IMR-90 (cell line): ENCODE results near the gene SNIP1. TPM values are rescaled to one million over a fixed set of nuclear protein-coding genes. Genes with fewer than 3 reads are reported as not detected.

Experiments
- ATAC-seq: fragments of 200-7000 bp; cut with Tn5 transposase; 2 replicates; pipeline ENCODE4 v1.9.1; 2020; ENCODE audit warnings: low read depth, mild to moderate bottlenecking, moderate library complexity
- BruUV-seq: library from RNA; stranded (reverse); fragments of 400-500 nt; replicated peaks from 2 replicates; lab custom pipeline; 2021; lab: Mats Ljungman, UMichigan
- CTCF ChIA-PET: fragments of 300-600 bp; formaldehyde crosslinking; extraction: SDS; loops from one replicate; lab custom pipeline; 2021; ENCODE audit warnings: antibody characterized with exemption; lab: Yijun Ruan, JAX
- POLR2A ChIA-PET: fragments of 300-600 bp; sonication (Branson Sonifier 250); formaldehyde crosslinking; loops from one replicate; lab custom pipeline; 2022; ENCODE audit warnings: antibody characterized with exemption; ENCODE audit not compliant: unreplicated experiment; lab: Charles Lee
- DNase-seq: peaks from one replicate; pipeline ENCODE4 v3.0.0; 2013
- H2AFZ ChIP-seq: replicated peaks from 2 replicates; pipeline ENCODE3; 2013; ENCODE audit warnings: low read length, mild to moderate bottlenecking; ENCODE audit not compliant: poor library complexity
- H2AK5ac ChIP-seq: 2 replicates; pipeline ENCODE4 v1.6.1; 2013; ENCODE audit warnings: low read depth, low read length, inconsistent platforms
- H2AK9ac ChIP-seq: replicated peaks from 2 replicates; pipeline ENCODE3; 2013; ENCODE audit warnings: mild to moderate bottlenecking, low read depth, low read length, moderate library complexity; ENCODE audit not compliant: poor library complexity
- H2BK120ac ChIP-seq: 2 replicates; pipeline ENCODE4 v1.6.1; 2013; ENCODE audit warnings: low read depth, low read length, inconsistent platforms
- H2BK15ac ChIP-seq: 3 replicates; pipeline ENCODE4 v1.6.1; 2013; ENCODE audit warnings: low read depth, low read length, inconsistent platforms
- H2BK20ac ChIP-seq: 2 replicates; pipeline ENCODE4 v1.6.1; 2013; ENCODE audit warnings: low read depth, mild to moderate bottlenecking, inconsistent platforms, low read length, moderate library complexity
- H2BK5ac ChIP-seq: 2 replicates; pipeline ENCODE4 v1.6.1; 2013; ENCODE audit warnings: mild to moderate bottlenecking, low read depth, low read length, inconsistent platforms; ENCODE audit not compliant: poor library complexity, severe bottlenecking
- H3K14ac ChIP-seq: replicated peaks from 2 replicates; pipeline ENCODE4 v1.6.1; 2013; ENCODE audit warnings: low read depth, low read length, inconsistent platforms
- H3K18ac ChIP-seq: 2 replicates; pipeline ENCODE4 v1.6.1; 2013; ENCODE audit warnings: low read depth, low read length, control low read depth
- H3K23ac ChIP-seq: 2 replicates; pipeline ENCODE4 v1.6.1; 2013; ENCODE audit warnings: low read depth, low read length, inconsistent platforms
- H3K27ac ChIP-seq: 2 replicates; pipeline ENCODE4 v1.5.1; 2013; ENCODE audit warnings: mild to moderate bottlenecking, control low read depth, low read length; ENCODE audit not compliant: insufficient read depth
- H3K27me3 ChIP-seq: 2 replicates; pipeline ENCODE4 v1.6.1; 2013; ENCODE audit warnings: low read length; ENCODE audit not compliant: control insufficient read depth, insufficient read depth
- H3K36me3 ChIP-seq: 2 replicates; pipeline ENCODE4 v1.6.1; 2013; ENCODE audit warnings: low read length, mixed read lengths; ENCODE audit not compliant: control insufficient read depth, insufficient read depth
- H3K4ac ChIP-seq: 2 replicates; pipeline ENCODE4 v1.6.1; 2013; ENCODE audit warnings: low read depth, low read length, inconsistent platforms
- H3K4me1 ChIP-seq: 2 replicates; pipeline ENCODE4 v1.6.1; 2013; ENCODE audit warnings: low read length, mixed read lengths; ENCODE audit not compliant: control insufficient read depth, insufficient read depth
- H3K4me2 ChIP-seq: 2 replicates; pipeline ENCODE4 v1.6.1; 2013; ENCODE audit warnings: low read depth, mild to moderate bottlenecking, control low read depth, low read length, moderate library complexity
- H3K4me3 ChIP-seq: 2 replicates; pipeline ENCODE4 v1.5.1; 2013; ENCODE audit warnings: low read depth, mild to moderate bottlenecking, control low read depth, low read length, moderate library complexity; ENCODE audit not compliant: insufficient read depth
- H3K56ac ChIP-seq: 2 replicates; pipeline ENCODE4 v1.6.1; 2013; ENCODE audit warnings: low read length, inconsistent platforms; ENCODE audit not compliant: insufficient read depth; ENCODE audit errors: extremely low read depth
- H3K79me1 ChIP-seq, 2 experiments: 2 replicates each; pipeline ENCODE4 v1.6.1; 2013; ENCODE audit warnings: low read length in 2 of 2, inconsistent platforms in 1 of 2, low read depth in 1 of 2
- H3K9ac ChIP-seq: 2 replicates; pipeline ENCODE4 v1.6.1; 2013; ENCODE audit warnings: low read depth, low read length, control low read depth
- H3K9me1 ChIP-seq: 2 replicates; pipeline ENCODE4 v1.6.1; 2013; ENCODE audit warnings: low read length, inconsistent platforms; ENCODE audit not compliant: insufficient read depth
- H3K9me3 ChIP-seq: 2 replicates; pipeline ENCODE4 v1.6.1; 2013; ENCODE audit warnings: low read length; ENCODE audit not compliant: control insufficient read depth, insufficient read depth
- H4K20me1 ChIP-seq: 2 replicates; pipeline ENCODE4 v1.6.1; 2013; ENCODE audit warnings: low read length, inconsistent platforms; ENCODE audit not compliant: insufficient read depth
- H4K5ac ChIP-seq: 2 replicates; pipeline ENCODE4 v1.6.1; 2013; ENCODE audit warnings: mild to moderate bottlenecking, low read depth, low read length, control low read depth
- H4K8ac ChIP-seq, 2 experiments: 2 replicates each; pipeline ENCODE4 v1.6.1; 2013; ENCODE audit warnings: low read depth in 2 of 2, low read length in 2 of 2, control low read depth in 1 of 2, inconsistent platforms in 1 of 2
- H4K91ac ChIP-seq: 2 replicates; pipeline ENCODE4 v1.6.1; 2013; ENCODE audit warnings: low read depth, low read length, inconsistent platforms; ENCODE audit not compliant: insufficient read depth
- CEBPB ChIP-seq: IDR thresholded peaks from 2 replicates; pipeline ENCODE4 v1.6.1; 2012; ENCODE audit warnings: low read depth, low read length, improper control_type of control experiment
- USF2 ChIP-seq: fragments of 150-350 bp; IDR thresholded peaks from 2 replicates; pipeline ENCODE4 v1.6.1; 2017; ENCODE audit warnings: mild to moderate bottlenecking, antibody characterized with exemption, low read length, low read depth
- WGBS, 2 experiments: methylation state at CpG; one replicate each; pipeline versions ENCODE4 v1.1.5 to v1.1.7; 2013; ENCODE audit warnings: missing lambda C conversion rate in 2 of 2; ENCODE audit not compliant: insufficient read length in 1 of 2; ENCODE audit errors: extremely low coverage in 2 of 2; 5-methylcytosine and 5-hydroxymethylcytosine counted together
- dilution Hi-C: fragments of 300-500 bp; cut with HindIII; formaldehyde crosslinking; loops from one replicate; pipeline ENCODE4 v1.14.3; 2018; ENCODE audit warnings: low sequenced_read_pairs; ENCODE audit not compliant: unreplicated experiment
- in situ Hi-C: fragments of 300-500 bp; cut with MboI; formaldehyde crosslinking; loops from 3 replicates; pipeline ENCODE4 v1.14.3; 2019; ENCODE audit warnings: low sequenced_read_pairs, inconsistent platforms, mixed read lengths
- intact Hi-C: fragments of 100-400 bp; cut with micrococcal nuclease; formaldehyde crosslinking; loops from 2 replicates; pipeline ENCODE4 v1.10.0; 2022
- microRNA-seq, 2 experiments: library from miRNA; stranded (forward) in 1 of 2; unstranded in 1 of 2; fragments of 10-50 nt in 1 of 2; fragments of <30 nt in 1 of 2; gene quantifications in 1 of 2; microRNA quantifications in 1 of 2; one replicate each; pipeline versions ENCODE3 to v1.1.0; 2013 to 2020; ENCODE audit not compliant: insufficient read depth in 1 of 2, insufficient read length in 1 of 2, unreplicated experiment in 1 of 2
- polyA plus RNA-seq, 3 experiments: library from polyadenylated mRNA; depleted of rRNA; stranded (reverse); fragments of >200 nt; gene quantifications; 2 replicates each; pipeline ENCODE4 v1.2.3, GENCODE V29; 2012; ENCODE audit warnings: low replicate concordance in 1 of 3
- small RNA-seq, 5 experiments: library from RNA; depleted of rRNA; stranded (forward); fragments of <200 nt; gene quantifications; one replicate each; pipeline ENCODE3, GENCODE V24; 2012
- total RNA-seq: library from RNA; depleted of rRNA; stranded (reverse); fragments of >200 nt; gene quantifications from 2 replicates; pipeline ENCODE4 v1.2.3, GENCODE V29; 2012; rRNA removed

Gene SNIP1
- total and polyA plus RNA-seq, 2 of the 4 experiments (the other 2 are of a cell fraction), result 6.8 to 11.3 TPM

- Histone ChIP-seq H3K14ac (no peak overlapping the region), H4K8ac (peak overlapping the region in 1 of 2 experiments; percentile 25; a peak in 1 of 4 replicates), H3K36me3 (peaks cover 37% of the 10 kb centered on the region), H3K4me3 (no peak overlapping the region), H3K4me1 (peaks cover 22% of the 10 kb centered on the region), H3K4ac (peak overlapping the region; percentile 53), H3K27ac (peak overlapping the region; percentile 50), H3K56ac (no peak overlapping the region), H2BK15ac (no peak overlapping the region), H4K20me1 (no peaks in the 10 kb centered on the region), H2AK5ac (0 out of 2 replicates have a peak overlapping the region, but pooled peaks have one; percentile 50), H3K9me3 (no peaks in the 10 kb centered on the region), H2BK120ac (peak overlapping the region; percentile 9; the same call in 1 of the 2 replicates), H3K9me1 (no peaks in the 10 kb centered on the region), H2AK9ac (peak overlapping the region; percentile 6), H2BK5ac (peak overlapping the region; percentile 53), H2BK20ac (no peak overlapping the region; the same call in 1 of the 2 replicates), H3K4me2 (no peak overlapping the region), H4K91ac (peak overlapping the region; percentile 43; the same call in 1 of the 2 replicates), H3K79me1 (peaks cover 6 to 11% of the 10 kb centered on the region in 2 experiments; a peak in 3 of 4 replicates), H3K23ac (no peak overlapping the region), H3K27me3 (no peaks in the 10 kb centered on the region), H4K5ac (peak overlapping the region; percentile 30), H2AFZ (peak overlapping the region; percentile 43), H3K9ac (peak overlapping the region; percentile 20; the same call in 1 of the 2 replicates), H3K18ac (0 out of 2 replicates have a peak overlapping the region, but pooled peaks have one; percentile 11)
- ATAC-seq (peak; percentile 10), DNase-seq (no peak)
- TF ChIP-seq USF2, result no peak
- peak; percentile 24; the same call in 1 of the 2 replicates for TF ChIP-seq CEBPB
- in situ Hi-C loops, result loop anchor here (5.0 kb wide), 1 partner anchor 34 kb away; no protein-coding TSS in a partner anchor
- intact Hi-C loops, result no loop called here
- ChIA-PET POLR2A (interaction anchor here (0.7 to 1.6 kb wide), 4 partner anchors 12 to 177 kb away, joined by 3 to 10 read pairs (median 3); no protein-coding TSS in a partner anchor), CTCF (interaction anchor here (0.5 to 3.4 kb wide), 10 partner anchors 8 to 32 kb away, joined by 3 to 49 read pairs (median 4); partner anchors contain the start of gene ZC3H12A)
- no CpG with 5 or more reads among the region's 6 CpGs for WGBS, 2 experiments
- dilution Hi-C loops, result no loop called here
- BruUV-seq, result no TSS peak
These were observed 68.0 kb downstream of the SNIP1 start for GRCh38 chr1:37485902-37486679.

Small RNAs within 50 kb of the gene (microRNA-seq; reads per million reads assigned to microRNA genes)
- gene AL034379.1 (ENCODE audit: insufficient read depth, insufficient read length) (not detected), gene MIR5581 (ENCODE audit: insufficient read depth in 1 of 2, insufficient read length in 1 of 2, unreplicated experiment in 1 of 2) (2.1 to 2.2 reads per million in 2 experiments)

Small RNAs within 50 kb of the gene (small RNA-seq; reads per million reads assigned to genes)
- gene AL034379.1, result 0 reads per million in 5 experiments
- gene MIR5581, result 0 to 1.7 (median 0) reads per million in 5 experiments

Other genes starting within 250 kb of the SNIP1 start
- 3.1 and 3.8 TPM in 2 replicates for gene ZC3H12A, start 79.7 kb downstream of the SNIP1 start, total RNA-seq
- gene ZC3H12A, start 79.7 kb downstream of the SNIP1 start, polyA plus RNA-seq (2012; rRNA removed), result 14.2 and 15.2 TPM in 2 replicates
- gene MEAF6, start 39.5 kb downstream of the SNIP1 start, total RNA-seq, result 36.2 and 44.4 TPM in 2 replicates
- 36.4 and 40.7 TPM in 2 replicates for gene MEAF6, start 39.5 kb downstream of the SNIP1 start, polyA plus RNA-seq (2012; rRNA removed)
- gene DNALI1, start 2.6 kb upstream of the SNIP1 start, total RNA-seq, result 8.1 and 9.1 TPM in 2 replicates
- gene DNALI1, start 2.6 kb upstream of the SNIP1 start, polyA plus RNA-seq (2012; rRNA removed), result 9.1 and 10.1 TPM in 2 replicates
- gene GNL2, start 41.6 kb upstream of the SNIP1 start, total RNA-seq, result 77.4 and 90.3 TPM in 2 replicates
- gene GNL2, start 41.6 kb upstream of the SNIP1 start, polyA plus RNA-seq (2012; rRNA removed), result 42.9 and 49.4 TPM in 2 replicates
- gene RSPO1, start 80.6 kb upstream of the SNIP1 start, total RNA-seq, result not detected in 2 replicates
- not detected in 2 replicates for gene RSPO1, start 80.6 kb upstream of the SNIP1 start, polyA plus RNA-seq (2012; rRNA removed)
- 5.9 and 6.1 TPM in 2 replicates for gene CDCA8, start 138.2 kb upstream of the SNIP1 start, total RNA-seq
- 25.2 and 25.7 TPM in 2 replicates for gene CDCA8, start 138.2 kb upstream of the SNIP1 start, polyA plus RNA-seq (2012; rRNA removed)
- gene EPHA10, start 210.8 kb upstream of the SNIP1 start, total RNA-seq, result not detected in 2 replicates
- not detected in 2 replicates for gene EPHA10, start 210.8 kb upstream of the SNIP1 start, polyA plus RNA-seq (2012; rRNA removed)
- gene MANEAL, start 239.6 kb upstream of the SNIP1 start, total RNA-seq, result 0.28 and 0.54 TPM in 2 replicates
- 0.46 and 0.55 TPM in 2 replicates for gene MANEAL, start 239.6 kb upstream of the SNIP1 start, polyA plus RNA-seq (2012; rRNA removed)